DMS153 treated with DMSO at 0.1 percent for 48 hours (cell line): ENCODE measurements around the gene SUN1.
"Not testable (repeated sequence)": the region's sequence is repeated elsewhere in the genome, so short reads cannot be mapped to it uniquely, and the experiment has no call there.

Experiments
- DNase-seq: peaks from one replicate; lab custom pipeline; 2025; ENCODE audit not compliant: unreplicated experiment; lab: John Stamatoyannopoulos, UW

The SUN1 gene

GRCh38 chr7:918118-918425, 85.8 kb downstream of the SUN1 start:
- no peak for DNase-seq

GRCh38 chr7:918441-919113, 86.3 kb downstream of the SUN1 start:
- DNase-seq = no peak

GRCh38 chr7:919114-919442, 86.8 kb downstream of the SUN1 start:
- no peak for DNase-seq

- DNase-seq = no peak
Observed at GRCh38 chr7:919924-920341, 87.7 kb downstream of the SUN1 start.

GRCh38 chr7:920351-921070, 88.2 kb downstream of the SUN1 start:
- no peak for DNase-seq

- DNase-seq = no peak
Observed at GRCh38 chr7:921071-921461, 88.8 kb downstream of the SUN1 start.

DNA sequence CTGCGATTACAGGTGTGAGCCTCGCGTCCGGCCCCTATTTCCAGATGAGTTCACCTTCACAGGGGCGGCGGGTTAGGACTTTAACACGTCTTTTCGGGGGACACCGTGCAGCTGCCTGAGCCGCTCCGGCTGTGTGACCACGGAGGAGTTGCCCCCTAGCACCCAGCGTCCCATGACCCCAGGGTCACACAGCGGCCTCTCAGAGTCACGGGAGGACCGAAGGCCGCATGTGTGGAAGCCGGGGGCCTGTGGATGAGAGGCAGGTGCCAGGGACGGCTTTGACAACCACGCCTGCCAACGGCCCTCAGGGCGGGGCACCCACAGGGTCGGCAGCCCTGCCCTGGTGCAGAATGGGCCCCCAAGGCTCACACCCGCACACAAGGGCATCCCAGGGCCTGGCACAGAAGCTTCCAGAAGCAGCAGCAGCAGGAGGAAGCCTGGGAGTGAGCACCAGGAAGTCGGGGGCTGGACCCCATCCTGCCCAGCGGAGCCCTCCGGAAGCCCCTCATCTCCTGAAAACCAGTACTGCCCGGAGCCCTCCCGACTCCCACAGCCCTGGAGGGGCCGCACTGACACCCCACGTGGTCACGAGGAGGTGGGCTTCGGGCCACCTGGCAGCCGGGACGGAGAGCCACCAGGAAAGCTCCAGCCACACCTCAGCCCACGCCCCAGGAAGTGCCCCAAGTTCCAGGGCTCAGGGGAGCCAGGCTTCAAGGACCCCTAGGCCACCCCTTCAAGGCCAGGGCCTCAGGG, 89.5 kb downstream of the SUN1 start:
- no peak for DNase-seq

GRCh38 chr7:922334-923107, 90.2 kb downstream of the SUN1 start:
- no peak for DNase-seq

- DNase-seq = peak; percentile 82
Observed at GRCh38 chr7:923108-924041, 91.1 kb downstream of the SUN1 start.

DNA sequence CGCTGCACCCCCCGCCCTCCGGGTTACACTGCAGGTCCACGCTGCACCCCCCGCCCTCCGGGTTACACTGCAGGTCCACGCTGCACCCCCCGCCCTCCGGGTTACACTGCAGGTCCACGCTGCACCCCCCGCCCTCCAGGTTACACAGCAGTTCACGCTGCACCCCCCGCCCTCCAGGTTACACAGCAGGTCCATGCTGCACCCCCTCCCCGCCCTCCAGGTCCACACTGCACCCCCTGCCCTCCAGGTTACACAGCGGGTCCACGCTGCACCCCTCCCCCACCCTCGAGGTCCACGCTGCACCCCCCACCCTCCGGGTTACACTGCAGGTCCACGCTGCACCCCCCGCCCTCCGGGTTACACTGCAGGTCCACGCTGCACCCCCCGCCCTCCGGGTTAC, 91.8 kb downstream of the SUN1 start:
- DNase-seq = not testable (repeated sequence)
